RPMI7951 (cell line): ENCODE results near the gene MUC4. TPM values are rescaled to one million over a fixed set of nuclear protein-coding genes. Genes with fewer than 3 reads are reported as not detected.

Experiments
- DNase-seq: peaks from one replicate; pipeline ENCODE4 v3.0.0-alpha.2; 2012; ENCODE audit warnings: low read depth
- total RNA-seq: library from RNA; depleted of rRNA; stranded (reverse); fragments of >200 nt; shearing (Covaris generic); gene quantifications from 2 replicates; pipeline ENCODE4 v1.2.3, GENCODE V29; 2014; rRNA removed

MUC4 gene
- total RNA-seq, 1 experiment from 2014 or later: not detected

GRCh38 chr3:195701042-195701915 is 110.5 kb downstream of the MUC4 start:
- no peak for DNase-seq

- DNase-seq: no peak
Observed at GRCh38 chr3:195700319-195700718, 111.4 kb downstream of the MUC4 start.

GRCh38 chr3:195699860-195700259 is 111.9 kb downstream of the MUC4 start:
- no peak for DNase-seq

DNA sequence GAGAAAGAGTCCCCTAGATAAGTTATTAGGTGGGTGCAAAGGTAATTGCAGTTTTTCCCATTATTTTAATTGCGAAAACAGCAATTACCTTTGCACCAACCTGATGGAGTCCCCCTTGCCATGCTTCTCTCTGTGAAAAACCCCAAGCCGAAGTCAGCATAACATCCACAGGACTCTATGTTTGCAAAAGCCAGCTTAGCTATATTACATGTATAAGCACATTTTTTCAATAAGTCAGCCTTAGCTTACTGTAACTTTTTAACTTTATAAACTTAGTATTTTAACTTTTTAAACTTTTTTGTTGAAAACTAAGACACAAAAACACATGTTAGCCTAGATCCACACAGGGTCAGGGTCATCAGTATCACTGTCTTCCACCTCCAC is 112.3 kb downstream of the MUC4 start:
- DNase-seq: no peak

DNA sequence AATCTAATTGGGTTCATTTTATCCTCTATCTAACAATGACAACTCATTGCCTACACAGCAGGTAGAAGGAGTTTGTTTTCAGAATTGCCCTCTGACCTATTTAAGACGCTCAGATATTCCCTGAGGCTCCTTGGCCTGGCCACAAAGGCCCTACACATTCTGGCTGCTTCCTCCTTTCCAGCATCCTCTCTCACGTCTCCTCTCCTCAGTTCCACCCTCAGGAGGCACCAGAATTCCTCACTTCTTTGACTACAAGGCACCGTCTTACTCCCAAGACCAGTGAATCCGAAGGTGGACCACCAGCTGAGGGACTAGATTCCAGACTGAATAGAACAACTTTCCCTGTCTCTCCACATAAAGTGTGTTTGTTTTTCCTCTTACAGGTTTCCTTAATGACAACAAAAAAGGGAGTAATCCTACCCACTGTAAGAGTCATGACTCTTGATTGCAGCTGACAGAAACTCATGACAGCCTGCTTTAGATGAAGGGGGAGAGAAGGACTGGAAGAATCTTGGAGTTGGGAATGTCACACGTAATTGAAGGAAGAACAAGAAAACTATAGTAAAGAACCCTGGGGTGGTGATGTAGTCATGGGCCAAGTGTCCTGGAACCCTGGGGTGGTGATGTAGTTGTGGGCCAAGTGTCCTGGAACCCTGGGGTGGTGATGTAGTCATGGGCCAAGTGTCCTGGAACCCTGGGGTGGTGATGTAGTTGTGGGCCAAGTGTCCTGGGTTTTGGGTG is 112.9 kb downstream of the MUC4 start:
- no peak for DNase-seq

GRCh38 chr3:195698325-195698646 is 113.4 kb downstream of the MUC4 start:
- no peak for DNase-seq

DNA sequence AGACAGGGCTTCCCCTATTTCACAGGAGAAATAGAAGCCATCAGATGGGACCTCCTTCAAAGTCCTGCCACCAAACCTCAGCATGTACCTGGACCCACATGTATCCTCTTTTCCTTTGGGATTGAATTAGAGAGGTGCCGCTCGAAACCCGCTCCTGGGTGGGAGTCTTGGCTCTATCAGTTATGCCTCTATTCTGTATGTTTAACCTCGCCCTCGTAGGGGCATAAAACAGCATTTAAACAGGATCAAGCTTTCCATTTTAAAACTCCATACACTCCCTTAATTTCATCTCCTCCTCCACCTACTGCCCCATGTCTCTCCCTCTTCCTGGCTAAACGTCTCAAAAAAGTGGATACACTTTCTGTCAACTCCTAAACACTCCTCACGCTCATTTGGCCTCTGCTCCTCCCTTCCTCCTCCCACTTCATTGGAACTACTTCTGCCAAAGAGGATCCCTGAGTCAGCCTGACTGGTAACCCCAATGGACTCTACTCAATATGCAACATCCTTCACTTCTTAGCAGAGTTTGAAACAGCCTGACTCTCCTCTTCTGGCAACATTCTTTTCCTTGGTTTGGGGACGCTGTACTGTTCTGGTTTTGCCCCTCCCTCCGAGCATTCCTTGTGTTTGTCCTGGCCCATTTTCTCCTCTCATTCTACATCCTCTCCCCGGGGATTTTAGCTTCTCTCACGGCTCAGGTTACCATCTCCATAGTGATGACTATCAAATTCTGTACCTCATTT is 114.0 kb downstream of the MUC4 start:
- peak; percentile 87 for DNase-seq

Other genes starting within 250 kb of the MUC4 start
- gene APOD, start 228.0 kb downstream of the MUC4 start, total RNA-seq: 0.96 and 1.6 TPM in 2 replicates
- not detected in 2 replicates for gene MUC20, start 91.0 kb downstream of the MUC4 start, total RNA-seq
- gene TNK2, start 96.6 kb upstream of the MUC4 start, total RNA-seq: 7.1 and 8.7 TPM in 2 replicates